Measurements from ENCODE around the gene ALOX15B. TPM values are rescaled to one million over a fixed set of nuclear protein-coding genes. Genes with fewer than 3 reads are reported as not detected.

The ALOX15B gene
- total and polyA plus RNA-seq, 2 of the 13 experiments (the other 11 are each of a cell fraction or from before 2014, with no cell fraction given) = not detected

- Histone ChIP-seq H2AFZ (ENCODE audit: low read length) (no peak overlapping the region), H3K4me1 (ENCODE audit: insufficient read depth, low read length) (no peaks in the 10 kb centered on the region; the same call in 1 of the 2 replicates), H3K27me3 (ENCODE audit: control insufficient read depth in 1 of 2, insufficient read depth in 2 of 2, low read length in 2 of 2) (peaks cover 28 to 83% of the 10 kb centered on the region in 2 experiments)
These were observed 33.5 kb downstream of the ALOX15B start for GRCh38 chr17:8072341-8072728.

More at GRCh38 chr17:8072341-8072728, 33.5 kb downstream of the ALOX15B start:
- no peak for ATAC-seq
- in situ Hi-C loops (cut with HindIII; ENCODE audit: extremely low pct_ligation_motif_present, low pct_unique_long_range_greater_than_20kb) (loop anchor here (5.0 kb wide), 1 partner anchor 45 kb away; the partner anchor contains the start of gene ALOXE3), intact Hi-C loops (cut with micrococcal nuclease; ENCODE audit: unreplicated experiment) (no loop called here)
- Histone ChIP-seq H3K79me2 (ENCODE audit: insufficient read depth, low read length) (no peaks in the 10 kb centered on the region), H3K9me3 (ENCODE audit: low read length) (no peaks in the 10 kb centered on the region), H3K36me3 (replicated peaks in 1 of 2; ENCODE audit: control insufficient read depth in 1 of 2, insufficient read depth in 2 of 2, low read length in 2 of 2) (no peaks in the 10 kb centered on the region), H3K27ac (ENCODE audit: extremely low read length, insufficient read depth, low read length) (no peak overlapping the region), H3K4me2 (ENCODE audit: low read depth, low read length) (no peak overlapping the region), H3K4me3 (replicated peaks in 1 of 3; ENCODE audit: insufficient read depth in 1 of 3, low read depth in 2 of 3, low read length in 3 of 3) (no peak overlapping the region), H4K20me1 (ENCODE audit: insufficient read depth, low read length) (peaks cover 13% of the 10 kb centered on the region; the same call in 1 of the 2 replicates), H3K9ac (ENCODE audit: insufficient read depth, low read depth, low read length) (no peak overlapping the region)
- CTCF ChIA-PET (ENCODE audit: low intra/inter-chr PET ratio, low total read pairs) = no interaction called here
- FAIRE-seq = no peak
- POLR2A ChIA-PET = no interaction called here
- WGBS (ENCODE audit: low lambda C conversion rate) = 65% methylated on average over 8 of the region's 28 CpGs
- no peak for TF ChIP-seq ZNF790 (CRISPR knock-in tag; IDR thresholded peaks at IDR 0.05; ENCODE audit: borderline replicate concordance)
- TF ChIP-seq, protein P1, sequence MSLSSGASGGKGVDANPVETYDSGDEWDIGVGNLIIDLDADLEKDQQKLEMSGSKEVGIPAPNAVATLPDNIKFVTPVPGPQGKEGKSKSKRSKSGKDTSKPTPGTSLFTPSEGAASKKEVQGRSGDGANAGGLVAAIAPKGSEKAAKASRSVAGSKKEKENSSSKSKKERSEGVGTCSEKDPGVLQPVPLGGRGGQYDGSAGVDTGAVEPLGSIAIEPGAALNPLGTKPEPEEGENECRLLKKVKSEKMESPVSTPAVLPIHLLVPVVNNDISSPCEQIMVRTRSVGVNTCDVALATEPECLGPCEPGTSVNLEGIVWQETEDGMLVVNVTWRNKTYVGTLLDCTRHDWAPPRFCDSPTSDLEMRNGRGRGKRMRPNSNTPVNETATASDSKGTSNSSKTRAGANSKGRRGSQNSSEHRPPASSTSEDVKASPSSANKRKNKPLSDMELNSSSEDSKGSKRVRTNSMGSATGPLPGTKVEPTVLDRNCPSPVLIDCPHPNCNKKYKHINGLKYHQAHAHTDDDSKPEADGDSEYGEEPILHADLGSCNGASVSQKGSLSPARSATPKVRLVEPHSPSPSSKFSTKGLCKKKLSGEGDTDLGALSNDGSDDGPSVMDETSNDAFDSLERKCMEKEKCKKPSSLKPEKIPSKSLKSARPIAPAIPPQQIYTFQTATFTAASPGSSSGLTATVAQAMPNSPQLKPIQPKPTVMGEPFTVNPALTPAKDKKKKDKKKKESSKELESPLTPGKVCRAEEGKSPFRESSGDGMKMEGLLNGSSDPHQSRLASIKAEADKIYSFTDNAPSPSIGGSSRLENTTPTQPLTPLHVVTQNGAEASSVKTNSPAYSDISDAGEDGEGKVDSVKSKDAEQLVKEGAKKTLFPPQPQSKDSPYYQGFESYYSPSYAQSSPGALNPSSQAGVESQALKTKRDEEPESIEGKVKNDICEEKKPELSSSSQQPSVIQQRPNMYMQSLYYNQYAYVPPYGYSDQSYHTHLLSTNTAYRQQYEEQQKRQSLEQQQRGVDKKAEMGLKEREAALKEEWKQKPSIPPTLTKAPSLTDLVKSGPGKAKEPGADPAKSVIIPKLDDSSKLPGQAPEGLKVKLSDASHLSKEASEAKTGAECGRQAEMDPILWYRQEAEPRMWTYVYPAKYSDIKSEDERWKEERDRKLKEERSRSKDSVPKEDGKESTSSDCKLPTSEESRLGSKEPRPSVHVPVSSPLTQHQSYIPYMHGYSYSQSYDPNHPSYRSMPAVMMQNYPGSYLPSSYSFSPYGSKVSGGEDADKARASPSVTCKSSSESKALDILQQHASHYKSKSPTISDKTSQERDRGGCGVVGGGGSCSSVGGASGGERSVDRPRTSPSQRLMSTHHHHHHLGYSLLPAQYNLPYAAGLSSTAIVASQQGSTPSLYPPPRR (CRISPR knock-in tag; IDR thresholded peaks at IDR 0.05; ENCODE audit: borderline replicate concordance) = no peak
- TF ChIP-seq KDM5A (IDR thresholded peaks at IDR 0.05; ENCODE audit: borderline replicate concordance, low read length) = no peak
- no peak for TF ChIP-seq GABPA (IDR thresholded peaks at IDR 0.05; ENCODE audit: low read depth, low read length)
- TF ChIP-seq GABPA (CRISPR knock-in tag; IDR thresholded peaks at IDR 0.05; ENCODE audit: low read depth) = no peak
- TF ChIP-seq GATAD1 (CRISPR knock-in tag; IDR thresholded peaks at IDR 0.05) = no peak
- TF ChIP-seq ZNF674 (CRISPR knock-in tag; IDR thresholded peaks at IDR 0.05; ENCODE audit: low read depth) = no peak
- TF ChIP-seq CENPT (CRISPR knock-in tag; IDR thresholded peaks at IDR 0.05; ENCODE audit: low read depth) = no peak
- TF ChIP-seq EEA1 (CRISPR knock-in tag; IDR thresholded peaks at IDR 0.05; ENCODE audit: borderline replicate concordance) = no peak
- no peak for TF ChIP-seq ADNP (CRISPR knock-in tag; IDR thresholded peaks at IDR 0.05)
- no peak for TF ChIP-seq ZNF777 (CRISPR knock-in tag; IDR thresholded peaks at IDR 0.05)
- TF ChIP-seq, protein P2, sequence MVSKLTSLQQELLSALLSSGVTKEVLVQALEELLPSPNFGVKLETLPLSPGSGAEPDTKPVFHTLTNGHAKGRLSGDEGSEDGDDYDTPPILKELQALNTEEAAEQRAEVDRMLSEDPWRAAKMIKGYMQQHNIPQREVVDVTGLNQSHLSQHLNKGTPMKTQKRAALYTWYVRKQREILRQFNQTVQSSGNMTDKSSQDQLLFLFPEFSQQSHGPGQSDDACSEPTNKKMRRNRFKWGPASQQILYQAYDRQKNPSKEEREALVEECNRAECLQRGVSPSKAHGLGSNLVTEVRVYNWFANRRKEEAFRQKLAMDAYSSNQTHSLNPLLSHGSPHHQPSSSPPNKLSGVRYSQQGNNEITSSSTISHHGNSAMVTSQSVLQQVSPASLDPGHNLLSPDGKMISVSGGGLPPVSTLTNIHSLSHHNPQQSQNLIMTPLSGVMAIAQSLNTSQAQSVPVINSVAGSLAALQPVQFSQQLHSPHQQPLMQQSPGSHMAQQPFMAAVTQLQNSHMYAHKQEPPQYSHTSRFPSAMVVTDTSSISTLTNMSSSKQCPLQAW (CRISPR knock-in tag; IDR thresholded peaks at IDR 0.05) = no peak
- TF ChIP-seq, protein P3, sequence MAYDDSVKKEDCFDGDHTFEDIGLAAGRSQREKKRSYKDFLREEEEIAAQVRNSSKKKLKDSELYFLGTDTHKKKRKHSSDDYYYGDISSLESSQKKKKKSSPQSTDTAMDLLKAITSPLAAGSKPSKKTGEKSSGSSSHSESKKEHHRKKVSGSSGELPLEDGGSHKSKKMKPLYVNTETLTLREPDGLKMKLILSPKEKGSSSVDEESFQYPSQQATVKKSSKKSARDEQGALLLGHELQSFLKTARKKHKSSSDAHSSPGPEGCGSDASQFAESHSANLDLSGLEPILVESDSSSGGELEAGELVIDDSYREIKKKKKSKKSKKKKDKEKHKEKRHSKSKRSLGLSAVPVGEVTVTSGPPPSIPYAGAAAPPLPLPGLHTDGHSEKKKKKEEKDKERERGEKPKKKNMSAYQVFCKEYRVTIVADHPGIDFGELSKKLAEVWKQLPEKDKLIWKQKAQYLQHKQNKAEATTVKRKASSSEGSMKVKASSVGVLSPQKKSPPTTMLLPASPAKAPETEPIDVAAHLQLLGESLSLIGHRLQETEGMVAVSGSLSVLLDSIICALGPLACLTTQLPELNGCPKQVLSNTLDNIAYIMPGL (CRISPR knock-in tag; IDR thresholded peaks at IDR 0.05; ENCODE audit: borderline replicate concordance in 1 of 2, low read depth in 1 of 2) = no peak
- no peak for TF ChIP-seq TIGD3 (CRISPR knock-in tag; IDR thresholded peaks at IDR 0.05; ENCODE audit: borderline replicate concordance)
- TF ChIP-seq ZNF124 (CRISPR knock-in tag; IDR thresholded peaks at IDR 0.05) = no peak
- no peak for TF ChIP-seq MAFG (CRISPR knock-in tag; IDR thresholded peaks at IDR 0.05)
- BruUV-seq (replicated peaks) = no TSS peak
- DNase-seq (ENCODE audit: low spot score) = no peak
